K562 (cell line): ENCODE measurements around the gene FBL. TPM values are rescaled to one million over a fixed set of nuclear protein-coding genes. Genes with fewer than 3 reads are reported as not detected.

ENCODE experiments used
- CBFB ChIP-seq: sonication (generic); formaldehyde crosslinking; IDR thresholded peaks from 2 replicates; pipeline ENCODE4 v1.4.0; 2020; ENCODE audit warnings: mild to moderate bottlenecking, missing genetic modification reagents
- CBX1 ChIP-seq: sonication (generic); IDR thresholded peaks from 2 replicates; pipeline ENCODE4 v1.6.1; 2016; ENCODE audit warnings: antibody characterized with exemption, low read depth, mild to moderate bottlenecking
- ESRRB ChIP-seq: fragments of 250-450 bp; sonication (Bioruptor Pico); IDR thresholded peaks from 2 replicates; pipeline ENCODE4 v1.5.0; 2020; ENCODE audit warnings: mild to moderate bottlenecking, moderate library complexity, borderline replicate concordance
- GTF2F1 ChIP-seq: IDR thresholded peaks from 2 replicates; pipeline ENCODE4 v1.6.1; 2011; ENCODE audit warnings: low read depth, low read length, improper control_type of control experiment
- NCOA6 ChIP-seq: fragments of 450-650 bp; IDR thresholded peaks from 2 replicates; pipeline ENCODE4 v1.6.1; 2017; ENCODE audit warnings: mild to moderate bottlenecking
- NFE2L1 ChIP-seq: fragments of 450-650 bp; IDR thresholded peaks from 2 replicates; pipeline ENCODE4 v1.6.1; 2016; ENCODE audit warnings: missing genetic modification characterization, low read depth, mild to moderate bottlenecking, missing compliant biosample characterization, moderate library complexity, borderline replicate concordance
- NR2C2 ChIP-seq, 2 experiments: fragments of 200-800 bp in 1 of 2; sonication (Bioruptor generic) in 1 of 2; sonication (generic) in 1 of 2; formaldehyde crosslinking in 1 of 2; IDR thresholded peaks; 2 replicates each; pipeline versions ENCODE4 v1.6.1 to v1.8.0; 2016 to 2022; ENCODE audit warnings: mild to moderate bottlenecking in 1 of 2, missing compliant biosample characterization in 1 of 2, missing genetic modification characterization in 1 of 2, missing genetic modification reagents in 1 of 2
- PTRF ChIP-seq: fragments of 450-650 bp; IDR thresholded peaks from 2 replicates; pipeline ENCODE4 v1.6.1; 2016; ENCODE audit warnings: mild to moderate bottlenecking, missing genetic modification characterization, missing compliant biosample characterization
- RHOXF2B ChIP-seq: fragments of 250-450 bp; sonication (Bioruptor Pico); conservative IDR thresholded peaks from 2 replicates; pipeline ENCODE4 v1.5.1; 2021
- ZBED1 ChIP-seq: IDR thresholded peaks from 2 replicates; pipeline ENCODE4 v1.6.1; 2014
- ZBTB11 ChIP-seq, 3 experiments: fragments of 200-800 bp in 1 of 3; fragments of 250-450 bp in 1 of 3; fragments of 450-650 bp in 1 of 3; sonication (Bioruptor Pico) in 1 of 3; sonication (Bioruptor generic) in 1 of 3; formaldehyde crosslinking in 1 of 3; IDR thresholded peaks; 2 replicates each; pipeline versions ENCODE4 v1.6.1 to v1.8.0; 2016 to 2022; ENCODE audit warnings: mild to moderate bottlenecking in 2 of 3, missing genetic modification characterization in 2 of 3, missing compliant biosample characterization in 1 of 3, moderate library complexity in 1 of 3
- ZFP36 ChIP-seq: fragments of 150-350 bp; IDR thresholded peaks from 2 replicates; pipeline ENCODE4 v1.6.1; 2018; ENCODE audit warnings: low read length, low read depth; ENCODE audit not compliant: partially characterized antibody
- ZNF217 ChIP-seq: sonication (generic); formaldehyde crosslinking; IDR thresholded peaks from 2 replicates; pipeline ENCODE4 v1.8.0; 2022; ENCODE audit warnings: mild to moderate bottlenecking, missing genetic modification reagents
- ZNF24 ChIP-seq: fragments of 450-650 bp; IDR thresholded peaks from 2 replicates; pipeline ENCODE4 v1.6.1; 2016
- ZNF277 ChIP-seq: fragments of 250-450 bp; sonication (Bioruptor Pico); IDR thresholded peaks from 2 replicates; pipeline ENCODE4 v1.8.0; 2022; ENCODE audit warnings: inconsistent platforms, mild to moderate bottlenecking, moderate library complexity, borderline replicate concordance
- ZNF561 ChIP-seq: fragments of 450-650 bp; formaldehyde crosslinking; conservative IDR thresholded peaks from 2 replicates; pipeline ENCODE4 v1.4.0; 2020; ENCODE audit warnings: mild to moderate bottlenecking, moderate library complexity
- ZNF583 ChIP-seq: fragments of 250-450 bp; sonication (Bioruptor Pico); IDR thresholded peaks from 2 replicates; pipeline ENCODE4 v1.4.0; 2020
- polyA plus RNA-seq, 8 experiments: library from polyadenylated mRNA; depleted of rRNA in 4 of 8; stranded (reverse) in 5 of 8; unstranded in 3 of 8; fragments of >200 nt; fragmentation: Nextera tagmentation in 2 of 8; fragmentation: Illumina TruSeq in 1 of 8; extraction: Ambion mirVana in 2 of 8; extraction: Trizol in 1 of 8; gene quantifications; 2 replicates each; pipeline versions ENCODE4 v1.2.1 to v1.2.3, GENCODE V29; 2011 to 2014; ENCODE audit warnings: inconsistent platforms in 1 of 8, missing spikeins in 1 of 8
- total RNA-seq, 7 experiments: library from RNA; depleted of rRNA in 6 of 7; stranded (reverse); fragments of >200 nt in 6 of 7; fragmentation: Illumina TruSeq in 2 of 7; extraction: Trizol in 2 of 7; gene quantifications; 2 replicates each; pipeline versions ENCODE4 v1.2.1 to v1.2.3, GENCODE V29; 2011 to 2021; ENCODE audit warnings: low replicate concordance in 1 of 7
- TF ChIP-seq, protein P1 (sequence below): fragments of 450-650 bp; IDR thresholded peaks from one replicate; pipeline ENCODE4 v1.6.1; 2018; ENCODE audit warnings: mild to moderate bottlenecking, moderate library complexity; ENCODE audit not compliant: partially characterized antibody
- TF ChIP-seq, protein P2 (sequence below): fragments of 450-650 bp; conservative IDR thresholded peaks from 2 replicates; pipeline ENCODE4 v1.6.1; 2016; ENCODE audit warnings: missing genetic modification characterization, low read depth, mild to moderate bottlenecking, missing compliant biosample characterization, moderate library complexity

The FBL gene
- total and polyA plus RNA-seq, 9 of the 15 experiments (the other 6 are each of a cell fraction or from before 2014, with no cell fraction given), result 201 to 1,696 (median 696) TPM

DNA sequence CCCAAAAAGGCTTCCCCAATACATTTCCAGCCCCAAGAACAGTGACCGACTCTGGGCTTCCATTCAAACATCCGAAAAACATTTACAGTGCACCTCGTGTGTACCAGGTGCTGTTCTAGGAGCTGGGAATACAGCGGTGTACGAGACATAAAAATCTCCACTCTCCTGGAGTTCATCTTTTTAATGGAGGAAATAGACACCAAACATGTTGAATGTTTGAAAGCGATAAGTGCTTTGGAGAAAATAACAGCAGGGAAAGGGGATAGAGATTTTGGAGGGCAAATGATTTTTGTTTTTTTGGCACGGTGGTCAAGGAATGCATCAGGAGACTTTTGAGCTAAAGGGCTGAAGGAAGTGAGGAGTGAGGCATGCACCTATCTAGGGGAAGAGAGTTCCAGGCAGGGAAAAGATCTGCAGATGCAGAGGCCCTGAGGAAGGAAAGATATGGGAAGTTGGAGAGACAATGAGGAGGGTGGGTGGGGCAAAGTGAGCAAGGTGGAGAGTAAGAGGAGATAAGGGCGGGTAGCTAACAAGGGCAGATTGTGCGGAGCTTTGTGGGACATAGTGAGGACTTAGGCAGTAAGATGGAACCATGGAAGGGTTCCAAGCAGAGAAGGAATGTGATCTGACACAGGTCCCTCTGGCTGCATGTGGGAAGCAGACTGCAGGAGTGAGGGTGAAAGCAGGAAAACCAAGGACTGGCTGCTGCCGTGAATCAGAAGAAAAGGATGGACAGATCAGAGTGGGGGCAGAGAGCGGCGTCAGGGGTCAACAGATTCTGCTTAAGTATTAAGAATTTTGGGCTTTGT is 703 bp upstream of the FBL start (continued):
- TF ChIP-seq RHOXF2B (CRISPR knock-in tag) (no peak), CBX1 (no peak), ESRRB (CRISPR knock-in tag) (no peak), ZNF24 (no peak), ZNF561 (CRISPR knock-in tag) (no peak), ZFP36 (no peak), NCOA6 (no peak), ZBTB11 (CRISPR knock-in tag; IDR thresholded peaks at IDR 0.05) (peak in 1 of 3 experiments; percentile 12; a peak in 1 of 6 replicates), NR2C2 (CRISPR knock-in tag; IDR thresholded peaks at IDR 0.05) (no peak), NR2C2 (tag; IDR thresholded peaks at IDR 0.05) (0 out of 2 replicates have a peak, but pooled peaks have one; percentile 12), ZNF583 (no peak), ZNF217 (no peak), ZBED1 (no peak), ZNF277 (no peak), CBFB (no peak), NFE2L1 (no peak), GTF2F1 (no peak), PTRF (tag) (no peak)
- TF ChIP-seq, protein P1, sequence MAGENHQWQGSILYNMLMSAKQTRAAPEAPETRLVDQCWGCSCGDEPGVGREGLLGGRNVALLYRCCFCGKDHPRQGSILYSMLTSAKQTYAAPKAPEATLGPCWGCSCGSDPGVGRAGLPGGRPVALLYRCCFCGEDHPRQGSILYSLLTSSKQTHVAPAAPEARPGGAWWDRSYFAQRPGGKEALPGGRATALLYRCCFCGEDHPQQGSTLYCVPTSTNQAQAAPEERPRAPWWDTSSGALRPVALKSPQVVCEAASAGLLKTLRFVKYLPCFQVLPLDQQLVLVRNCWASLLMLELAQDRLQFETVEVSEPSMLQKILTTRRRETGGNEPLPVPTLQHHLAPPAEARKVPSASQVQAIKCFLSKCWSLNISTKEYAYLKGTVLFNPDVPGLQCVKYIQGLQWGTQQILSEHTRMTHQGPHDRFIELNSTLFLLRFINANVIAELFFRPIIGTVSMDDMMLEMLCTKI, result no peak
- TF ChIP-seq, protein P2, sequence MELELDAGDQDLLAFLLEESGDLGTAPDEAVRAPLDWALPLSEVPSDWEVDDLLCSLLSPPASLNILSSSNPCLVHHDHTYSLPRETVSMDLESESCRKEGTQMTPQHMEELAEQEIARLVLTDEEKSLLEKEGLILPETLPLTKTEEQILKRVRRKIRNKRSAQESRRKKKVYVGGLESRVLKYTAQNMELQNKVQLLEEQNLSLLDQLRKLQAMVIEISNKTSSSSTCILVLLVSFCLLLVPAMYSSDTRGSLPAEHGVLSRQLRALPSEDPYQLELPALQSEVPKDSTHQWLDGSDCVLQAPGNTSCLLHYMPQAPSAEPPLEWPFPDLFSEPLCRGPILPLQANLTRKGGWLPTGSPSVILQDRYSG, result no peak
